ENCODE measurements around the gene DGUOK. TPM values are rescaled to one million over a fixed set of nuclear protein-coding genes. Genes with fewer than 3 reads are reported as not detected.

The DGUOK gene
- total RNA-seq, 6 donors from 2014 or later, result 25.1 to 38.5 (median 34.9) TPM

DNA sequence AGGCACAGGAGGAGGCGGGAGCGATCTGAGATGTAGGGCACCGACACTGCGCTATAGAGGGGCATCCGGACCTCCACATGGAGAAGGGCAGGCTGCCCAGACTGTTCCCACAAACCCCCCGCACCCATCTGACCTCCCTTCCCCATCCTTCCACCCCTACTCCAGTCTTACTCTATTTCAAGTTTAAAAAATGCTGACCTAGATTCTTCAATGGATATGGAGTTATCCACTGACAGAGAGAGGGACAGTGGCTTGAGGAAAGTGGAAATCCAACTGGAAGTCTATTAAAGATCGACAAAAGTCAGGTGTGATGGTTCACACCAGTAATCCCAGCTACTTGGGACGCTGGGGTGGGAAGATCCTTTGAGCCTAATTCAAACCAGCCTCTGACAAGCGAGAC, 5.1 kb upstream of the DGUOK start:
- ATAC-seq (ENCODE audit: low FRiP score in 2 of 2), result no peak
- 86 to 87% methylated on average over 8 to 9 of the region's 9 CpGs for WGBS, 2 donors

DNA sequence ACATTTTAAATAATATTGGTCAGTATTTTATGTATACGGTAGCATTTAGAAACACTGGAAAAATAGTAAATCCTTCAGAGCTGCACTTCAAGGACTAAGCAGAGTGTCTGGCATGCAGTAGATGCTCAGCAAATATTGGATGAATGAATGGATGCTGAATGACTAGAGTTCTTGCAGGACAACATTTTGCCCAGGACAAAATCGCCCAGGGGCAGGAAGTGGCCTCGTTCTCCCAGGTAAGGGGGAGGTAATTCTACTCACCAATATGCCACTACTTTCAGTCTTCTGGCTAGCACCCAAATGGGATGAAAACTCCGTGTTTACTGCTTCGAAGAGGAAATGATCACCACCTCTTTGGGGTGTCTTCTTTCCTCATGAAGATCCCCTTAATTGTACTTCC, 4.0 kb upstream of the DGUOK start:
- ATAC-seq (ENCODE audit: low FRiP score in 2 of 2) (no peak), DNase-seq (no peak)
- 40 to 54% methylated on average over 5 of the region's 5 CpGs for WGBS, 2 donors
- H3K27ac ChIP-seq, result no peak overlapping the region
- no peaks in the 10 kb centered on the region for H3K36me3 ChIP-seq
- H3K9me3 ChIP-seq, result no peaks in the 10 kb centered on the region
- TF ChIP-seq, protein P1, sequence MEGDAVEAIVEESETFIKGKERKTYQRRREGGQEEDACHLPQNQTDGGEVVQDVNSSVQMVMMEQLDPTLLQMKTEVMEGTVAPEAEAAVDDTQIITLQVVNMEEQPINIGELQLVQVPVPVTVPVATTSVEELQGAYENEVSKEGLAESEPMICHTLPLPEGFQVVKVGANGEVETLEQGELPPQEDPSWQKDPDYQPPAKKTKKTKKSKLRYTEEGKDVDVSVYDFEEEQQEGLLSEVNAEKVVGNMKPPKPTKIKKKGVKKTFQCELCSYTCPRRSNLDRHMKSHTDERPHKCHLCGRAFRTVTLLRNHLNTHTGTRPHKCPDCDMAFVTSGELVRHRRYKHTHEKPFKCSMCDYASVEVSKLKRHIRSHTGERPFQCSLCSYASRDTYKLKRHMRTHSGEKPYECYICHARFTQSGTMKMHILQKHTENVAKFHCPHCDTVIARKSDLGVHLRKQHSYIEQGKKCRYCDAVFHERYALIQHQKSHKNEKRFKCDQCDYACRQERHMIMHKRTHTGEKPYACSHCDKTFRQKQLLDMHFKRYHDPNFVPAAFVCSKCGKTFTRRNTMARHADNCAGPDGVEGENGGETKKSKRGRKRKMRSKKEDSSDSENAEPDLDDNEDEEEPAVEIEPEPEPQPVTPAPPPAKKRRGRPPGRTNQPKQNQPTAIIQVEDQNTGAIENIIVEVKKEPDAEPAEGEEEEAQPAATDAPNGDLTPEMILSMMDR (IDR thresholded peaks at IDR 0.05), result no peak
- no peaks in the 10 kb centered on the region for H3K27me3 ChIP-seq
- no peak overlapping the region for H3K4me3 ChIP-seq
- peaks cover 7 to 17% (median 12%) of the 10 kb centered on the region in 4 donors for H3K4me1 ChIP-seq

More for the DNA sequence above, 5.1 kb upstream of the DGUOK start:
- Histone ChIP-seq H3K4me1 (peaks cover 5 to 12% (median 7%) of the 10 kb centered on the region in 4 donors), H3K9me3 (no peaks in the 10 kb centered on the region), H3K36me3 (no peaks in the 10 kb centered on the region), H3K4me3 (no peak overlapping the region), H3K27ac (no peak overlapping the region), H3K27me3 (no peaks in the 10 kb centered on the region)
- no peak for TF ChIP-seq POLR2A (IDR thresholded peaks at IDR 0.05)
- no peak for DNase-seq

GRCh38 chr2:73925033-73925704, 1.5 kb upstream of the DGUOK start:
- H3K9me3 ChIP-seq, result no peaks in the 10 kb centered on the region
- no peak overlapping the region for H3K27ac ChIP-seq
- TF ChIP-seq, protein P1 (IDR thresholded peaks at IDR 0.05), result no peak
- peaks cover 30 to 40% (median 36%) of the 10 kb centered on the region in 4 donors for H3K4me1 ChIP-seq
- no peaks in the 10 kb centered on the region for H3K27me3 ChIP-seq
- 76 to 87% methylated on average over 7 of the region's 7 CpGs for WGBS, 2 donors
- DNase-seq (no peak), ATAC-seq (ENCODE audit: low FRiP score in 2 of 2) (no peak)
- H3K4me3 ChIP-seq, result no peak overlapping the region
- no peaks in the 10 kb centered on the region for H3K36me3 ChIP-seq

GRCh38 chr2:73925853-73926492, 707 bp upstream of the DGUOK start:
- Histone ChIP-seq H3K27ac (peak overlapping the region; percentile 89 to 97 (median 94)), H3K4me1 (peaks cover 32 to 43% (median 36%) of the 10 kb centered on the region in 4 donors), H3K9me3 (no peaks in the 10 kb centered on the region), H3K4me3 (peak overlapping the region in 3 of 4 donors; percentile 56 to 78 (median 60)), H3K27me3 (no peaks in the 10 kb centered on the region), H3K36me3 (no peaks in the 10 kb centered on the region)
- ATAC-seq (ENCODE audit: low FRiP score in 2 of 2), result no peak
- DNase-seq, result no peak
- TF ChIP-seq POLR2A (IDR thresholded peaks at IDR 0.05), result no peak
- TF ChIP-seq POLR2AphosphoS5 (IDR thresholded peaks at IDR 0.05), result no peak
- TF ChIP-seq, protein P1 (IDR thresholded peaks at IDR 0.05), result no peak
- TF ChIP-seq EP300 (IDR thresholded peaks at IDR 0.05), result no peak
- WGBS, 2 donors, result 75 to 76% methylated on average over 13 of the region's 13 CpGs

- Histone ChIP-seq H3K4me1 (peaks cover 34 to 44% (median 39%) of the 10 kb centered on the region in 4 donors), H3K27me3 (no peaks in the 10 kb centered on the region), H3K36me3 (no peaks in the 10 kb centered on the region), H3K9me3 (no peaks in the 10 kb centered on the region), H3K4me3 (peak overlapping the region; percentile 38 to 78 (median 58)), H3K27ac (peak overlapping the region; percentile 89 to 97 (median 94))
- no peak for TF ChIP-seq POLR2A (IDR thresholded peaks at IDR 0.05)
- TF ChIP-seq, protein P1 (IDR thresholded peaks at IDR 0.05), result no peak
- no peak for TF ChIP-seq POLR2AphosphoS5 (IDR thresholded peaks at IDR 0.05)
- no peak for TF ChIP-seq EP300 (IDR thresholded peaks at IDR 0.05)
- ATAC-seq (ENCODE audit: low FRiP score in 2 of 2), result no peak
- DNase-seq, result no peak
- WGBS, 2 donors, result 18 to 20% methylated on average over 6 of the region's 6 CpGs
These were observed 664 bp downstream of the DGUOK start for GRCh38 chr2:73927344-73927743.
